Measurements from ENCODE around the gene LIG1. TPM values are rescaled to one million over a fixed set of nuclear protein-coding genes. Genes with fewer than 3 reads are reported as not detected.
"Not testable (repeated sequence)": the region's sequence is repeated elsewhere in the genome, so short reads cannot be mapped to it uniquely, and the experiment has no call there.

The LIG1 gene
- total and polyA plus RNA-seq, 9 of the 15 experiments (the other 6 are each of a cell fraction or from before 2014, with no cell fraction given): 9.6 to 114 (median 71.1) TPM

DNA sequence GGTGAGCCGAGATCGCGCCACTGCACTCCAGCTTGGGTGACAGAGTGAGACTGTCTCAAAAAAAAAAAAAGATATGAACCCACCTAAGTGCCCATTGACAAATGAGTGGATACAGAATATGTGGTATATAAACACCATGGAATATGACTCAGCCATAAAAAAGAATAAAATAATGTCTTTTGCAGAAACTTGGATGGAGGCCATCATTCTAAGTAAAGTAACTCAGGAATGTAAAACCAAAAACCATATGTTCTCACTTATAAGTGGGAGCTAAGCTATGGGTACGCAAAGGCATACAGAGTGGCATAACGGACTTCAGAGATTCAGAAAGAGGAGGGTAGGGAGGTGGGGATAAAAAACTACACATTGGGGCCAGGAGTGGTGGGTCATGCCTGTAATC lies 89.0 kb downstream of the LIG1 start:
- POLR2A ChIA-PET: no interaction called here
- Histone ChIP-seq H3K9ac (ENCODE audit: insufficient read depth in 1 of 2, low read depth in 2 of 2, low read length in 2 of 2) (no peak overlapping the region), H3K36me3 (ENCODE audit: control insufficient read depth, insufficient read depth, low read length) (no peaks in the 10 kb centered on the region), H3K4me2 (ENCODE audit: insufficient read depth, low read length) (no peak overlapping the region), H3K4me3 (no peak overlapping the region), H3K79me2 (ENCODE audit: control insufficient read depth, insufficient read depth, low read length) (no peaks in the 10 kb centered on the region), H3K4me1 (replicated peaks in 1 of 2; ENCODE audit: control insufficient read depth in 2 of 2, insufficient read depth in 2 of 2, low read length in 2 of 2) (no peaks in the 10 kb centered on the region; a peak in 1 of 5 replicates), H3K27me3 (ENCODE audit: control insufficient read depth in 2 of 2, insufficient read depth in 2 of 2, low read length in 2 of 2) (peaks cover 5 to 22% of the 10 kb centered on the region in 2 experiments; a peak in 4 of 5 replicates), H3K9me1 (ENCODE audit: control insufficient read depth, insufficient read depth, low read length) (no peaks in the 10 kb centered on the region), H4K20me1 (replicated peaks; ENCODE audit: control insufficient read depth, insufficient read depth, low read length) (no peaks in the 10 kb centered on the region), H2AFZ (ENCODE audit: low read depth, low read length) (no peak overlapping the region), H3K27ac (ENCODE audit: extremely low read depth, low read depth, low read length) (no peak overlapping the region), H3K9me3 (replicated peaks; ENCODE audit: control insufficient read depth, insufficient read depth, low read depth, low read length) (no peaks in the 10 kb centered on the region)
- in situ Hi-C loops (cut with MboI): no loop called here
- ATAC-seq (no peak), FAIRE-seq (no peak), DNase-seq (ENCODE audit: extremely low read depth in 1 of 4, low spot score in 3 of 4) (no peak)
- TF ChIP-seq, protein P1, sequence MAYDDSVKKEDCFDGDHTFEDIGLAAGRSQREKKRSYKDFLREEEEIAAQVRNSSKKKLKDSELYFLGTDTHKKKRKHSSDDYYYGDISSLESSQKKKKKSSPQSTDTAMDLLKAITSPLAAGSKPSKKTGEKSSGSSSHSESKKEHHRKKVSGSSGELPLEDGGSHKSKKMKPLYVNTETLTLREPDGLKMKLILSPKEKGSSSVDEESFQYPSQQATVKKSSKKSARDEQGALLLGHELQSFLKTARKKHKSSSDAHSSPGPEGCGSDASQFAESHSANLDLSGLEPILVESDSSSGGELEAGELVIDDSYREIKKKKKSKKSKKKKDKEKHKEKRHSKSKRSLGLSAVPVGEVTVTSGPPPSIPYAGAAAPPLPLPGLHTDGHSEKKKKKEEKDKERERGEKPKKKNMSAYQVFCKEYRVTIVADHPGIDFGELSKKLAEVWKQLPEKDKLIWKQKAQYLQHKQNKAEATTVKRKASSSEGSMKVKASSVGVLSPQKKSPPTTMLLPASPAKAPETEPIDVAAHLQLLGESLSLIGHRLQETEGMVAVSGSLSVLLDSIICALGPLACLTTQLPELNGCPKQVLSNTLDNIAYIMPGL (CRISPR knock-in tag; IDR thresholded peaks at IDR 0.05): no peak
- TF ChIP-seq ZEB2 (IDR thresholded peaks at IDR 0.05): no peak
- TF ChIP-seq NFIC (IDR thresholded peaks at IDR 0.05): 0 out of 2 replicates have a peak, but pooled peaks have one; percentile 3
- BruUV-seq (replicated peaks): no TSS peak
- intact Hi-C loops (cut with micrococcal nuclease): no loop called here
- CTCF ChIA-PET (ENCODE audit: low intra/inter-chr PET ratio): no interaction called here
- WGBS (ENCODE audit: insufficient coverage, low coverage, missing lambda C conversion rate): 19% methylated on average over 5 of the region's 5 CpGs

DNA sequence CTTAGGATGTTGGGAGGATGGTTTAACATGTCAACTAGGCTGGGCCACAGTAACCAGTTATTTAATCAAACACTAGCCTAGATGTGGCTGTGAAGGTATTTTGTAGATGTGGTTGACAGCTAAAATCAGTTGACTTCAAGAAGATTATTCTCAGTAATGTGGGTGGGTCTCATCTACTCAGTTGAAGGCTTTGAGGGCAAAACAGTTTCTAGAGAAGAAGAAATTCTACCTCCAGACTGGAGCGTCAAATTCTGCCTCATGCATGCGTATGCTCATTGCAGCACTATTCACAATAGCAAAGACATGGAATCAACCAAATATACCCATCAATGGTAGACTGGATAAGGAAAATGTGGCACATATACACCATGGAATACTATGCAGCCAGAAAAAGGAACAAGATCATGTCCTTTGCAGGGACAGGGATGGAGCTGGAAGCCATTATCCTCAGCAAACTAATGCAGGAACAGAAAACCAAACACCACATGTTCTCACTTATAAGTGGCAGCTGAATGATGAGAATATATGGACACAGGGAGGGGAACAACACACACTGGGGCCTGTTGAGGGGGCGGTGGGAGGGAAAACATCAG lies 99.9 kb downstream of the LIG1 start:
- H3K27me3 ChIP-seq (ENCODE audit: control insufficient read depth in 2 of 2, insufficient read depth in 2 of 2, low read length in 2 of 2): peaks cover 4 to 40% of the 10 kb centered on the region in 2 experiments; a peak in 4 of 5 replicates
- H3K27ac ChIP-seq (ENCODE audit: extremely low read depth, low read depth, low read length); CTCF ChIA-PET (ENCODE audit: low intra/inter-chr PET ratio); in situ Hi-C loops (cut with MboI); H3K9me3 ChIP-seq (replicated peaks; ENCODE audit: control insufficient read depth, insufficient read depth, low read depth, low read length); DNase-seq (ENCODE audit: extremely low read depth in 1 of 4, low spot score in 3 of 4); H3K9me1 ChIP-seq (ENCODE audit: control insufficient read depth, insufficient read depth, low read length); H3K9ac ChIP-seq (ENCODE audit: insufficient read depth in 1 of 2, low read depth in 2 of 2, low read length in 2 of 2); H3K79me2 ChIP-seq (ENCODE audit: control insufficient read depth, insufficient read depth, low read length); ATAC-seq; H3K4me3 ChIP-seq; POLR2A ChIA-PET; H3K4me2 ChIP-seq (ENCODE audit: insufficient read depth, low read length); intact Hi-C loops (cut with micrococcal nuclease); H3K36me3 ChIP-seq (ENCODE audit: control insufficient read depth, insufficient read depth, low read length); H4K20me1 ChIP-seq (replicated peaks; ENCODE audit: control insufficient read depth, insufficient read depth, low read length); H2AFZ ChIP-seq (ENCODE audit: low read depth, low read length); H3K4me1 ChIP-seq (replicated peaks in 1 of 2; ENCODE audit: control insufficient read depth in 2 of 2, insufficient read depth in 2 of 2, low read length in 2 of 2); FAIRE-seq; BruUV-seq (replicated peaks): not testable (repeated sequence)
- TF ChIP-seq ZNF134 (CRISPR knock-in tag; conservative IDR thresholded peaks at IDR 0.05): peak; percentile 61; the same call in 1 of the 2 replicates
- TF ChIP-seq ZNF146 (CRISPR knock-in tag; IDR thresholded peaks at IDR 0.05; ENCODE audit: unreplicated experiment): peak; percentile 43
- 0% methylated on average over 3 of the region's 3 CpGs for WGBS (ENCODE audit: insufficient coverage, low coverage, missing lambda C conversion rate)

Data from K562 (cell line).